ENCODE results near the gene LRRTM4. TPM values are rescaled to one million over a fixed set of nuclear protein-coding genes. Genes with fewer than 3 reads are reported as not detected.

LRRTM4 gene
- total RNA-seq, 3 donors from 2014 or later (not counting 1 experiment from before 2014, with no cell fraction given): not detected

GRCh38 chr2:77336013-77336412 lies 186.2 kb downstream of the LRRTM4 start:
- intact Hi-C loops (cut with micrococcal nuclease): no loop called here

GRCh38 chr2:77328134-77328931 lies 193.8 kb downstream of the LRRTM4 start:
- Mint-ChIP-seq H3K9me3 (peaks cover 24% of the 10 kb centered on the region in 2 donors), H3K27me3 (ENCODE audit: low read depth in 2 of 2) (no peaks in the 10 kb centered on the region), H3K36me3 (peaks cover 7% of the 10 kb centered on the region), H3K4me3 (no peak overlapping the region), H3K4me1 (no peaks in the 10 kb centered on the region), H3K27ac (no peak overlapping the region)
- intact Hi-C loops (cut with micrococcal nuclease): no loop called here
- no peak for TF ChIP-seq CTCF (IDR thresholded peaks at IDR 0.05)
- Histone ChIP-seq H3K4me1 (ENCODE audit: control insufficient read depth, insufficient read depth, low read length) (no peaks in the 10 kb centered on the region), H3K4me3 (ENCODE audit: low read length) (no peak overlapping the region), H3K36me3 (ENCODE audit: control insufficient read depth, insufficient read depth, low read length) (no peaks in the 10 kb centered on the region), H3K27ac (ENCODE audit: low read length) (no peak overlapping the region), H3K27me3 (ENCODE audit: control insufficient read depth, insufficient read depth, low read length) (no peaks in the 10 kb centered on the region), H3K9me3 (ENCODE audit: control insufficient read depth, insufficient read depth, low read length) (peaks cover 5% of the 10 kb centered on the region)
- WGBS (ENCODE audit: insufficient coverage): 76% methylated on average over 4 of the region's 5 CpGs
- DNase-seq: no peak
- no peak for ATAC-seq

More at GRCh38 chr2:77336013-77336412, 186.2 kb downstream of the LRRTM4 start:
- Histone ChIP-seq H3K27me3 (ENCODE audit: control insufficient read depth, insufficient read depth, low read length) (no peaks in the 10 kb centered on the region), H3K9me3 (ENCODE audit: control insufficient read depth, insufficient read depth, low read length) (peaks cover 6% of the 10 kb centered on the region), H3K27ac (ENCODE audit: low read length) (no peak overlapping the region), H3K4me1 (ENCODE audit: control insufficient read depth, insufficient read depth, low read length) (no peaks in the 10 kb centered on the region), H3K4me3 (ENCODE audit: low read length) (no peak overlapping the region), H3K36me3 (ENCODE audit: control insufficient read depth, insufficient read depth, low read length) (no peaks in the 10 kb centered on the region)
- no peak for TF ChIP-seq CTCF (IDR thresholded peaks at IDR 0.05)
- H3K4me1 Mint-ChIP-seq: no peaks in the 10 kb centered on the region
- H3K9me3 Mint-ChIP-seq: peaks cover 27 to 36% of the 10 kb centered on the region in 2 donors
- H3K27ac Mint-ChIP-seq: no peak overlapping the region
- no peaks in the 10 kb centered on the region for H3K27me3 Mint-ChIP-seq (ENCODE audit: low read depth in 2 of 2)
- H3K4me3 Mint-ChIP-seq: no peak overlapping the region
- ATAC-seq: no peak
- no peak for DNase-seq
- H3K36me3 Mint-ChIP-seq: peaks cover 6% of the 10 kb centered on the region

GRCh38 chr2:77325395-77325794 lies 196.8 kb downstream of the LRRTM4 start:
- 83% methylated on average over 1 of the region's 3 CpGs for WGBS (ENCODE audit: insufficient coverage)
- no peak overlapping the region for H3K4me3 Mint-ChIP-seq
- DNase-seq (no peak), ATAC-seq (no peak)
- H3K27me3 Mint-ChIP-seq (ENCODE audit: low read depth in 2 of 2): no peaks in the 10 kb centered on the region
- peaks cover 18 to 20% of the 10 kb centered on the region in 2 donors for H3K9me3 Mint-ChIP-seq
- Histone ChIP-seq H3K27me3 (ENCODE audit: control insufficient read depth, insufficient read depth, low read length) (no peaks in the 10 kb centered on the region), H3K4me3 (ENCODE audit: low read length) (no peak overlapping the region), H3K36me3 (ENCODE audit: control insufficient read depth, insufficient read depth, low read length) (no peaks in the 10 kb centered on the region), H3K27ac (ENCODE audit: low read length) (no peak overlapping the region), H3K9me3 (ENCODE audit: control insufficient read depth, insufficient read depth, low read length) (peaks cover 2% of the 10 kb centered on the region), H3K4me1 (ENCODE audit: control insufficient read depth, insufficient read depth, low read length) (no peaks in the 10 kb centered on the region)
- intact Hi-C loops (cut with micrococcal nuclease): no loop called here
- H3K4me1 Mint-ChIP-seq: no peaks in the 10 kb centered on the region
- peaks cover 7% of the 10 kb centered on the region for H3K36me3 Mint-ChIP-seq
- TF ChIP-seq CTCF (IDR thresholded peaks at IDR 0.05): no peak
- H3K27ac Mint-ChIP-seq: no peak overlapping the region

GRCh38 chr2:77322431-77322830 lies 199.7 kb downstream of the LRRTM4 start:
- no peaks in the 10 kb centered on the region for H3K27me3 ChIP-seq (ENCODE audit: control insufficient read depth, insufficient read depth, low read length)
- no peaks in the 10 kb centered on the region for H3K27me3 Mint-ChIP-seq (ENCODE audit: low read depth in 2 of 2)
- H3K27ac Mint-ChIP-seq: no peak overlapping the region
- no peak for TF ChIP-seq CTCF (IDR thresholded peaks at IDR 0.05)
- H3K4me1 Mint-ChIP-seq: no peaks in the 10 kb centered on the region
- no peak overlapping the region for H3K4me3 Mint-ChIP-seq
- peaks cover 11 to 14% of the 10 kb centered on the region in 2 donors for H3K9me3 Mint-ChIP-seq
- H3K9me3 ChIP-seq (ENCODE audit: control insufficient read depth, insufficient read depth, low read length): peaks cover 5% of the 10 kb centered on the region
- H3K36me3 ChIP-seq (ENCODE audit: control insufficient read depth, insufficient read depth, low read length): no peaks in the 10 kb centered on the region
- 50% methylated on average over 1 of the region's 3 CpGs for WGBS (ENCODE audit: insufficient coverage)
- no peak for DNase-seq
- H3K4me3 ChIP-seq (ENCODE audit: low read length): no peak overlapping the region
- intact Hi-C loops (cut with micrococcal nuclease): no loop called here
- H3K36me3 Mint-ChIP-seq: peaks cover 2% of the 10 kb centered on the region
- no peak overlapping the region for H3K27ac ChIP-seq (ENCODE audit: low read length)
- no peak for ATAC-seq
- H3K4me1 ChIP-seq (ENCODE audit: control insufficient read depth, insufficient read depth, low read length): no peaks in the 10 kb centered on the region

All from natural killer cell (primary cell).